GM19468 (cell line): Measurements from ENCODE around the gene SUMF2.
"Not testable (repeated sequence)": the region's sequence is repeated elsewhere in the genome, so short reads cannot be mapped to it uniquely, and the experiment has no call there.

Source experiments
- ATAC-seq: cut with Tn5 transposase; IDR thresholded peaks from one replicate; pipeline ENCODE4 v1.9.1; 2021; ENCODE audit warnings: mild to moderate bottlenecking, moderate library complexity, moderate number of reproducible peaks; ENCODE audit not compliant: unreplicated experiment; ENCODE audit errors: extremely low read depth

SUMF2 gene

GRCh38 chr7:56053993-56054392, 10.1 kb upstream of the SUMF2 start:
- ATAC-seq, result no peak

- ATAC-seq, result no peak
Observed at GRCh38 chr7:56062382-56062781, 1.7 kb upstream of the SUMF2 start.

GRCh38 chr7:56063500-56063881, 595 bp upstream of the SUMF2 start:
- ATAC-seq, result no peak

GRCh38 chr7:56066376-56066775, 2.3 kb downstream of the SUMF2 start:
- ATAC-seq, result not testable (repeated sequence)

- peak; percentile 84 for ATAC-seq
Observed at GRCh38 chr7:56074371-56074791, 10.3 kb downstream of the SUMF2 start.

- no peak for ATAC-seq
Observed at GRCh38 chr7:56077681-56078080, 13.6 kb downstream of the SUMF2 start.

GRCh38 chr7:56078196-56078595, 14.1 kb downstream of the SUMF2 start:
- no peak for ATAC-seq

GRCh38 chr7:56079450-56080185, 15.5 kb downstream of the SUMF2 start:
- no peak for ATAC-seq

- ATAC-seq, result not testable (repeated sequence)
Observed at GRCh38 chr7:56080726-56081435, 16.8 kb downstream of the SUMF2 start.

GRCh38 chr7:56081626-56082340, 17.7 kb downstream of the SUMF2 start:
- no peak for ATAC-seq

GRCh38 chr7:56083150-56083785, 19.2 kb downstream of the SUMF2 start:
- ATAC-seq, result no peak

GRCh38 chr7:56086761-56087160, 22.7 kb downstream of the SUMF2 start:
- no peak for ATAC-seq

GRCh38 chr7:56087445-56087844, 23.4 kb downstream of the SUMF2 start:
- ATAC-seq, result no peak

GRCh38 chr7:56091591-56091990, 27.5 kb downstream of the SUMF2 start:
- ATAC-seq, result no peak

- ATAC-seq, result not testable (repeated sequence)
Observed at GRCh38 chr7:56092388-56092787, 28.3 kb downstream of the SUMF2 start.

- no peak for ATAC-seq
Observed at GRCh38 chr7:56092789-56093531, 28.9 kb downstream of the SUMF2 start, which contains the start of gene PHKG1. Gene PHKG1, minus strand, starts transcription at chr7:56092952. Its CDS starts 4,011 bp downstream, at chr7:56088941.

GRCh38 chr7:56097700-56098099, 33.6 kb downstream of the SUMF2 start:
- no peak for ATAC-seq

GRCh38 chr7:56098187-56099008, 34.3 kb downstream of the SUMF2 start:
- not testable (repeated sequence) for ATAC-seq

- no peak for ATAC-seq
Observed at GRCh38 chr7:56099653-56100052, 35.6 kb downstream of the SUMF2 start.
